Measurements from ENCODE around the gene KYNU.
"Not testable (repeated sequence)": the region's sequence is repeated elsewhere in the genome, so short reads cannot be mapped to it uniquely, and the experiment has no call there.

- TF ChIP-seq EZH2 (IDR thresholded peaks at IDR 0.05; ENCODE audit: low read depth); CTCF (conservative IDR thresholded peaks at IDR 0.05): not testable (repeated sequence)
These were observed 72.9 kb downstream of the KYNU start for GRCh38 chr2:142950323-142950722.

All from PC-9 (cell line).